HUES48 (cell line): Measurements from ENCODE around the gene STK32C.

ENCODE experiments used
- H3K27ac ChIP-seq: one replicate; pipeline ENCODE4 v1.7.0; 2013; ENCODE audit warnings: low read depth, low read length, inconsistent platforms
- H3K27me3 ChIP-seq: 2 replicates; pipeline ENCODE4 v1.6.1; 2013; ENCODE audit warnings: mild to moderate bottlenecking, low read length; ENCODE audit not compliant: control insufficient read depth, insufficient read depth
- H3K36me3 ChIP-seq: 2 replicates; pipeline ENCODE4 v1.6.1; 2013; ENCODE audit warnings: low read length; ENCODE audit not compliant: control insufficient read depth, insufficient read depth
- H3K4me1 ChIP-seq: 2 replicates; pipeline ENCODE4 v1.6.1; 2013; ENCODE audit warnings: mild to moderate bottlenecking, low read length; ENCODE audit not compliant: control insufficient read depth, insufficient read depth
- H3K4me3 ChIP-seq: 2 replicates; pipeline ENCODE4 v1.5.1; 2013; ENCODE audit warnings: mild to moderate bottlenecking, low read depth, low read length
- H3K9ac ChIP-seq: 2 replicates; pipeline ENCODE4 v1.6.1; 2013; ENCODE audit warnings: mild to moderate bottlenecking, low read depth, low read length, moderate library complexity
- H3K9me3 ChIP-seq: 2 replicates; pipeline ENCODE4 v1.6.1; 2013; ENCODE audit warnings: low read length; ENCODE audit not compliant: control insufficient read depth, insufficient read depth

STK32C gene

DNA sequence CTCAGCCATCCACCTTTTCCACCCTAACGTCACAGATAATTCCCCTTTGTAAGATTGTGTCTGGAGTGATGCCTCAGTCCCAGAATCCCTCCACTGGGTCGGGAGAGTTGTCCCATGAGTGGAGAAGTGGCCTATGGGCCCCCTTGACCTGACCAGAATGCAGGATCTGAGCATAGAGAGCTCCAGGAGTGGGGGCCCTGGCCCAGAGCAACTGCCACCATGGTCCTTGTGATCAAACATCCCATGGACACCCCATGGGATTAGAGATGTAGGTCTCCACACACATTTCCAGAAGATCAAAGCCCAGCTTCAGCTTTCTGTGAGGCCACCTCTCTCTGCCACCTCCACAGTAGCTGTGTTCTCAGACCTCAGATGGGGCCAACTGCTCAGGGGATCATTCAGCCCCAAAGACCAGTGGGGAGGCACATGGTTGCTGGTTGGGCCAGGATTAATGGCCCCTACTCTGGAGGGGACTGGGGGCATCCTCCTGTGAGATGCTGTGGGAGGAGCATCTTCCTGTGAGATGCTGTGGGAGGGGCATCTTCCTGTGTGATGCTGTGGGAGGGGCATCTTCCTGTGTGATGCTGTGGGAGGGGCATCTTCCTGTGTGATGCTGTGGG, 149.5 kb downstream of the STK32C start:
- H3K36me3 ChIP-seq = no peaks in the 10 kb centered on the region
- no peak overlapping the region for H3K9ac ChIP-seq
- H3K27ac ChIP-seq = no peak overlapping the region
- no peaks in the 10 kb centered on the region for H3K27me3 ChIP-seq
- H3K4me1 ChIP-seq = peaks cover 6% of the 10 kb centered on the region; the same call in 1 of the 2 replicates
- H3K4me3 ChIP-seq = no peak overlapping the region
- no peaks in the 10 kb centered on the region for H3K9me3 ChIP-seq
